Measurements from ENCODE around the gene PPP3CA. TPM values are rescaled to one million over a fixed set of nuclear protein-coding genes. Genes with fewer than 3 reads are reported as not detected.

The PPP3CA gene
- total and polyA plus RNA-seq, 7 donors, result 11.8 to 47.7 (median 26.2) TPM

GRCh38 chr4:101334963-101335572 lies 12.3 kb downstream of the PPP3CA start:
- intact Hi-C loops (cut with DNase I), result no loop called here
- Histone ChIP-seq H3K27me3 (no peaks in the 10 kb centered on the region), H3K36me3 (no peaks in the 10 kb centered on the region), H3K9me3 (no peaks in the 10 kb centered on the region), H3K27ac (no peak overlapping the region), H3K4me1 (peaks cover 0 to 33% (median 17%) of the 10 kb centered on the region in 4 donors), H3K4me3 (no peak overlapping the region)
- DNase-seq, result no peak
- TF ChIP-seq EP300 (IDR thresholded peaks at IDR 0.05), result no peak
- TF ChIP-seq POLR2AphosphoS5 (IDR thresholded peaks at IDR 0.05), result no peak
- TF ChIP-seq CTCF (IDR thresholded peaks at IDR 0.05), result no peak
- TF ChIP-seq POLR2A (IDR thresholded peaks at IDR 0.05), result no peak
- 59 to 66% methylated on average over 6 of the region's 6 CpGs for WGBS, 2 donors

- Histone ChIP-seq H3K36me3 (no peaks in the 10 kb centered on the region), H3K9me3 (no peaks in the 10 kb centered on the region), H3K27me3 (no peaks in the 10 kb centered on the region), H3K4me1 (peaks cover 0 to 35% (median 22%) of the 10 kb centered on the region in 4 donors), H3K4me3 (no peak overlapping the region), H3K27ac (no peak overlapping the region)
- 93 to 94% methylated on average over 4 of the region's 4 CpGs for WGBS, 2 donors
- no peak for DNase-seq
- intact Hi-C loops (cut with DNase I), result no loop called here
- TF ChIP-seq POLR2A (IDR thresholded peaks at IDR 0.05) (no peak), CTCF (IDR thresholded peaks at IDR 0.05) (no peak), EP300 (IDR thresholded peaks at IDR 0.05) (no peak), POLR2AphosphoS5 (IDR thresholded peaks at IDR 0.05) (no peak)
Measured at GRCh38 chr4:101332424-101332823, 14.9 kb downstream of the PPP3CA start.

- Histone ChIP-seq H3K27ac (no peak overlapping the region), H3K4me1 (peaks cover 0 to 35% (median 21%) of the 10 kb centered on the region in 4 donors), H3K9me3 (no peaks in the 10 kb centered on the region), H3K27me3 (no peaks in the 10 kb centered on the region), H3K36me3 (no peaks in the 10 kb centered on the region), H3K4me3 (no peak overlapping the region)
- TF ChIP-seq CTCF (IDR thresholded peaks at IDR 0.05), result no peak
- no peak for TF ChIP-seq POLR2A (IDR thresholded peaks at IDR 0.05)
- no peak for TF ChIP-seq POLR2AphosphoS5 (IDR thresholded peaks at IDR 0.05)
- TF ChIP-seq EP300 (IDR thresholded peaks at IDR 0.05), result no peak
- 86 to 90% methylated on average over 1 of the region's 1 CpG for WGBS, 2 donors
- no peak for DNase-seq
- intact Hi-C loops (cut with DNase I), result no loop called here
Measured at GRCh38 chr4:101331017-101331416, 16.3 kb downstream of the PPP3CA start.

GRCh38 chr4:101329592-101329991 lies 17.7 kb downstream of the PPP3CA start:
- H3K4me3 ChIP-seq, result no peak overlapping the region
- H3K4me1 ChIP-seq, result peaks cover 0 to 40% (median 25%) of the 10 kb centered on the region in 4 donors
- H3K27me3 ChIP-seq, result no peaks in the 10 kb centered on the region
- no peak for TF ChIP-seq POLR2AphosphoS5 (IDR thresholded peaks at IDR 0.05)
- TF ChIP-seq EP300 (IDR thresholded peaks at IDR 0.05), result no peak
- no peak for TF ChIP-seq CTCF (IDR thresholded peaks at IDR 0.05)
- no peak for TF ChIP-seq POLR2A (IDR thresholded peaks at IDR 0.05)
- H3K9me3 ChIP-seq, result no peaks in the 10 kb centered on the region
- no peak overlapping the region for H3K27ac ChIP-seq
- intact Hi-C loops (cut with DNase I), result no loop called here
- no peaks in the 10 kb centered on the region for H3K36me3 ChIP-seq
- 89 to 93% methylated on average over 1 of the region's 1 CpG for WGBS, 2 donors
- no peak for DNase-seq
